Loucy (cell line): ENCODE data around the gene TMEM164.

Experiments
- EZH2phosphoT487 ChIP-seq: fragments of 200-600 bp; IDR thresholded peaks from 2 replicates; pipeline ENCODE4 v1.6.1; 2018; ENCODE audit warnings: antibody characterized with exemption, mild to moderate bottlenecking, moderate library complexity, borderline replicate concordance
- TF ChIP-seq, protein P1 (sequence below): fragments of 200-600 bp; sonication (generic); conservative IDR thresholded peaks from 2 replicates; pipeline ENCODE4 v1.5.1; 2014; ENCODE audit warnings: mild to moderate bottlenecking, antibody characterized with exemption, low read length

DNA sequence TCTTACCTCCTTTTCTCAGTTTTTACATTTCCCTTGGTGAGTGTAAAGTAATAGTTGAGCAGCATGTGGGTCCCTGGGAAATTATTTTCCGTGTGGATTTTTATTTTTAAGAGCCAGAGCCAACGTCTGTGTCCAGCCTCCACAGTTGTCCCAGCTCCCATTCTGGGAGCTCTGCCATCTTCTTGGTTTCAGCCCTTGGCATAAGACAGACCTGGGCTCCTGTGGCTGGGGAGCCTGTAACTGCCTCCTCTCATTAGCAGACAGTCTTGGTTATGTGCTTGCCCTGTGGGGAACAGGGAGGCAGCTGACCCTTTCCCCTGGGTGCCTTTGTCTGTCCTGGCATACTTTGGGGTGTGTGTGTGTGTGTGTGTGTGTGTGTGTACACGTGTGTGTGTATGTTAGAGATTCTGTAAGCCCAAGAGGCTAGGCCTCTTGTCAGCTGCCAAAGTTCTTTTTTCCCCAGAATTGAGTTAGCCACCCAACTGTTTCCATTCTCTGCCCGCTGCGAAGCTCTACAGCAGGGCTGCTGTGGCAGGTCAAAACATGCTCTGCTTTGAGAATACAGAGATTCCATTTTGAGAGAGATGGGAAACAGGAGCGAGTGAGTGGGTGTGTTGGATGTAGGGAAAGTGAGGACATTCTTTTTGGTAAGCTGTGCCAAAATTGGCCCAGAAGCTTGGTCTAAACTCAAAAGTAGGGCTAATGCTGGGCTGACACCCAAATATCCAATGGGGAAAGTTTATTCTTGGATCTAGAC lies 140.7 kb downstream of the TMEM164 start:
- TF ChIP-seq, protein P1, sequence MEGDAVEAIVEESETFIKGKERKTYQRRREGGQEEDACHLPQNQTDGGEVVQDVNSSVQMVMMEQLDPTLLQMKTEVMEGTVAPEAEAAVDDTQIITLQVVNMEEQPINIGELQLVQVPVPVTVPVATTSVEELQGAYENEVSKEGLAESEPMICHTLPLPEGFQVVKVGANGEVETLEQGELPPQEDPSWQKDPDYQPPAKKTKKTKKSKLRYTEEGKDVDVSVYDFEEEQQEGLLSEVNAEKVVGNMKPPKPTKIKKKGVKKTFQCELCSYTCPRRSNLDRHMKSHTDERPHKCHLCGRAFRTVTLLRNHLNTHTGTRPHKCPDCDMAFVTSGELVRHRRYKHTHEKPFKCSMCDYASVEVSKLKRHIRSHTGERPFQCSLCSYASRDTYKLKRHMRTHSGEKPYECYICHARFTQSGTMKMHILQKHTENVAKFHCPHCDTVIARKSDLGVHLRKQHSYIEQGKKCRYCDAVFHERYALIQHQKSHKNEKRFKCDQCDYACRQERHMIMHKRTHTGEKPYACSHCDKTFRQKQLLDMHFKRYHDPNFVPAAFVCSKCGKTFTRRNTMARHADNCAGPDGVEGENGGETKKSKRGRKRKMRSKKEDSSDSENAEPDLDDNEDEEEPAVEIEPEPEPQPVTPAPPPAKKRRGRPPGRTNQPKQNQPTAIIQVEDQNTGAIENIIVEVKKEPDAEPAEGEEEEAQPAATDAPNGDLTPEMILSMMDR, result no peak
- TF ChIP-seq EZH2phosphoT487, result no peak
